Measurements from ENCODE around the gene SLC26A1.

- TF ChIP-seq EZH2 (IDR thresholded peaks at IDR 0.05; ENCODE audit: insufficient read depth, poor library complexity, severe bottlenecking) (no peak), EZH2phosphoT487 (IDR thresholded peaks at IDR 0.05; ENCODE audit: insufficient read depth, low read depth) (no peak)
Measured at GRCh38 chr4:1018147-1019020, 25.2 kb upstream of the SLC26A1 start.
